Endothelial cell of umbilical vein (primary cell): Measurements from ENCODE around the gene ELOB. TPM values are rescaled to one million over a fixed set of nuclear protein-coding genes. Genes with fewer than 3 reads are reported as not detected.

ENCODE experiments used
- BruUV-seq: library from RNA; stranded (reverse); fragments of 400-500 nt; replicated peaks from 2 replicates; lab custom pipeline; 2021; lab: Mats Ljungman, UMichigan
- CTCF ChIA-PET: fragments of 300-600, 350-600 bp; sonication (Branson Sonifier 250); formaldehyde crosslinking; loops from one replicate; lab custom pipeline; 2021; ENCODE audit warnings: antibody characterized with exemption, inconsistent platforms; lab: Charles Lee
- POLR2A ChIA-PET: fragments of 300-600, 350-600 bp; sonication (Branson Sonifier 250); formaldehyde crosslinking; loops from one replicate; lab custom pipeline; 2021; ENCODE audit warnings: antibody characterized with exemption, inconsistent platforms; lab: Charles Lee
- DNase-seq: peaks from one replicate; pipeline ENCODE4 v3.0.0-alpha.2; 2011; ENCODE audit warnings: low read depth, low spot score
- FAIRE-seq: peaks from 2 replicates; lab custom pipeline; 2011; peaks lifted over from hg19 to GRCh38; lab: Jason Lieb, UNC
- H2AFZ ChIP-seq: 2 replicates; pipeline ENCODE4 v1.6.0; 2012; ENCODE audit warnings: low read depth, low read length, control low read depth, inconsistent platforms
- H3K27ac ChIP-seq: 2 replicates; pipeline ENCODE4 v1.5.1; 2011; ENCODE audit warnings: low read depth, mild to moderate bottlenecking, control low read depth, low read length, moderate library complexity; ENCODE audit not compliant: insufficient read depth
- H3K27me3 ChIP-seq, 2 experiments: 2 replicates each; pipeline versions ENCODE4 v1.6.0 to v1.6.1; 2011; ENCODE audit warnings: low read length in 2 of 2, mixed read lengths in 1 of 2; ENCODE audit not compliant: control insufficient read depth in 2 of 2, insufficient read depth in 2 of 2
- H3K36me3 ChIP-seq, 2 experiments: 2 replicates in 1 of 2; 3 replicates in 1 of 2; pipeline ENCODE4 v1.5.1; 2011; ENCODE audit warnings: low read length in 2 of 2, mild to moderate bottlenecking in 1 of 2, moderate library complexity in 1 of 2; ENCODE audit not compliant: control insufficient read depth in 2 of 2, insufficient read depth in 2 of 2; ENCODE audit errors: extremely low read depth in 1 of 2
- H3K4me1 ChIP-seq: 3 replicates; pipeline ENCODE4 v1.5.1; 2011; ENCODE audit warnings: mild to moderate bottlenecking, low read length; ENCODE audit not compliant: control insufficient read depth, insufficient read depth; ENCODE audit errors: extremely low read depth
- H3K4me2 ChIP-seq: 2 replicates; pipeline ENCODE4 v1.6.1; 2011; ENCODE audit warnings: low read length, control low read depth, mixed read lengths; ENCODE audit not compliant: insufficient read depth
- H3K4me3 ChIP-seq, 3 experiments: fragments of 200-600 bp in 1 of 3; sonication (generic), shearing (Covaris generic) in 1 of 3; replicated peaks in 1 of 3; 2 replicates each; pipeline ENCODE4 v1.5.1; 2011 to 2016; ENCODE audit warnings: control low read depth in 3 of 3, low read length in 3 of 3, mild to moderate bottlenecking in 2 of 3, inconsistent platforms in 1 of 3, low read depth in 1 of 3, moderate library complexity in 1 of 3; ENCODE audit not compliant: insufficient read depth in 1 of 3
- H3K79me2 ChIP-seq: 2 replicates; pipeline ENCODE4 v1.6.0; 2012; ENCODE audit warnings: low read length, inconsistent platforms; ENCODE audit not compliant: control insufficient read depth, insufficient read depth
- H3K9ac ChIP-seq: replicated peaks from 2 replicates; pipeline ENCODE3; 2011; ENCODE audit warnings: low read length, control low read depth; ENCODE audit not compliant: insufficient read depth; ENCODE audit errors: extremely low read depth
- H3K9me1 ChIP-seq: replicated peaks from 3 replicates; pipeline ENCODE4 v1.6.0; 2011; ENCODE audit warnings: mild to moderate bottlenecking, low read length; ENCODE audit not compliant: control insufficient read depth, insufficient read depth; ENCODE audit errors: extremely low read depth
- H3K9me3 ChIP-seq: replicated peaks from 2 replicates; pipeline ENCODE4 v1.5.1; 2012; ENCODE audit warnings: low read length, inconsistent platforms; ENCODE audit not compliant: control insufficient read depth, insufficient read depth
- H4K20me1 ChIP-seq: replicated peaks from 2 replicates; pipeline ENCODE3; 2011; ENCODE audit warnings: mild to moderate bottlenecking, low read length; ENCODE audit not compliant: control insufficient read depth, insufficient read depth; ENCODE audit errors: extremely low read depth
- CTCF ChIP-seq, 2 donors: IDR thresholded peaks; 1 replicate in 1 of 2; 2 replicates in 1 of 2; pipeline ENCODE4 v1.5.1; 2011; ENCODE audit warnings: low read length in 2 of 2, mild to moderate bottlenecking in 2 of 2, moderate library complexity in 2 of 2, control low read depth in 1 of 2, inconsistent platforms in 1 of 2, low read depth in 1 of 2; ENCODE audit not compliant: insufficient read depth in 1 of 2; ENCODE audit errors: extremely low read depth in 1 of 2
- EZH2 ChIP-seq: IDR thresholded peaks from 2 replicates; pipeline ENCODE4 v1.6.1; 2012; ENCODE audit warnings: borderline replicate concordance, low read depth, mild to moderate bottlenecking, moderate library complexity, low read length, inconsistent platforms; ENCODE audit not compliant: severe bottlenecking
- FOS ChIP-seq: IDR thresholded peaks from 2 replicates; pipeline ENCODE4 v1.6.1; 2011; ENCODE audit warnings: mild to moderate bottlenecking, low read length, moderate library complexity, borderline replicate concordance; ENCODE audit not compliant: insufficient read depth
- GATA2 ChIP-seq: IDR thresholded peaks from 2 replicates; pipeline ENCODE4 v1.7.0; 2011; ENCODE audit warnings: low read depth, mild to moderate bottlenecking, moderate library complexity, mixed read lengths, low read length; ENCODE audit not compliant: insufficient read length, insufficient read depth
- JUN ChIP-seq: IDR thresholded peaks from 2 replicates; pipeline ENCODE4 v1.6.1; 2011; ENCODE audit warnings: borderline replicate concordance, low read depth; ENCODE audit not compliant: insufficient read length, insufficient read depth
- MAX ChIP-seq: IDR thresholded peaks from 2 replicates; pipeline ENCODE4 v1.6.1; 2011; ENCODE audit not compliant: insufficient read depth, insufficient read length
- MYC ChIP-seq: IDR thresholded peaks from one replicate; pipeline ENCODE4 v1.6.1; 2011; ENCODE audit warnings: mild to moderate bottlenecking, low read depth, low read length
- POLR2A ChIP-seq: IDR thresholded peaks from 2 replicates; pipeline ENCODE4 v1.6.1; 2012; ENCODE audit warnings: low read depth, mild to moderate bottlenecking, control low read depth, low read length
- POLR2AphosphoS5 ChIP-seq: IDR thresholded peaks from 2 replicates; pipeline ENCODE4 v1.6.1; 2012; ENCODE audit warnings: low read depth, mild to moderate bottlenecking, control low read depth, low read length, moderate library complexity; ENCODE audit not compliant: insufficient read depth
- dilution Hi-C: fragments of 300-500 bp; cut with MboI; formaldehyde crosslinking; loops from one replicate; pipeline ENCODE4 v1.15.0; 2019; ENCODE audit warnings: low sequenced_read_pairs; ENCODE audit not compliant: extremely low pct_ligation_motif_present
- intact Hi-C: fragments of 100-400 bp; cut with micrococcal nuclease; formaldehyde crosslinking; loops from one replicate; pipeline ENCODE4 v1.10.0; 2022
- polyA plus RNA-seq, 4 experiments: library from polyadenylated mRNA; depleted of rRNA in 3 of 4; stranded (reverse) in 3 of 4; unstranded in 1 of 4; fragments of >200 nt; gene quantifications; 2 replicates each; pipeline versions ENCODE4 v1.2.1 to v1.2.3, GENCODE V29; 2011 to 2012; ENCODE audit warnings: missing spikeins in 1 of 4
- total RNA-seq: library from RNA; stranded (reverse); gene quantifications from 2 replicates; pipeline ENCODE4 v1.2.3, GENCODE V29; 2021

ELOB gene
- total and polyA plus RNA-seq, 2 donors (not counting 3 experiments of a cell fraction or from before 2014, with no cell fraction given), result 251 to 848 TPM

- no TSS peak for BruUV-seq
- no peaks in the 10 kb centered on the region for H3K4me1 ChIP-seq
- no peaks in the 10 kb centered on the region for H3K79me2 ChIP-seq
- H3K9me1 ChIP-seq, result no peaks in the 10 kb centered on the region
- no peaks in the 10 kb centered on the region for H3K36me3 ChIP-seq
- DNase-seq (no peak), FAIRE-seq (no peak)
- CTCF ChIA-PET, result no interaction called here
- intact Hi-C loops (no loop called here), dilution Hi-C loops (no loop called here)
- no peak overlapping the region for H2AFZ ChIP-seq
- POLR2A ChIA-PET, result no interaction called here
- no peak overlapping the region for H3K4me2 ChIP-seq
- no peaks in the 10 kb centered on the region for H3K9me3 ChIP-seq
- H3K4me3 ChIP-seq, result no peak overlapping the region
- no peaks in the 10 kb centered on the region for H3K27me3 ChIP-seq
- no peaks in the 10 kb centered on the region for H4K20me1 ChIP-seq
- H3K9ac ChIP-seq, result no peak overlapping the region
- no peak for TF ChIP-seq CTCF (IDR thresholded peaks at IDR 0.05; ENCODE audit: extremely low read depth in 1 of 2, insufficient read depth in 1 of 2, low read depth in 1 of 2, low read length in 2 of 2)
- no peak for TF ChIP-seq EZH2
- no peak for TF ChIP-seq JUN
- no peak for TF ChIP-seq MAX
- TF ChIP-seq GATA2, result no peak
- no peak for TF ChIP-seq MYC
- no peak for TF ChIP-seq POLR2AphosphoS5
- TF ChIP-seq FOS, result no peak
- no peak for TF ChIP-seq POLR2A
- H3K27ac ChIP-seq, result no peak overlapping the region
Observed at GRCh38 chr16:2744711-2745110, 32.4 kb downstream of the ELOB start.
